ENCODE measurements around the gene F5.
"Not testable (repeated sequence)": the region's sequence is repeated elsewhere in the genome, so short reads cannot be mapped to it uniquely, and the experiment has no call there.

The F5 gene

DNA sequence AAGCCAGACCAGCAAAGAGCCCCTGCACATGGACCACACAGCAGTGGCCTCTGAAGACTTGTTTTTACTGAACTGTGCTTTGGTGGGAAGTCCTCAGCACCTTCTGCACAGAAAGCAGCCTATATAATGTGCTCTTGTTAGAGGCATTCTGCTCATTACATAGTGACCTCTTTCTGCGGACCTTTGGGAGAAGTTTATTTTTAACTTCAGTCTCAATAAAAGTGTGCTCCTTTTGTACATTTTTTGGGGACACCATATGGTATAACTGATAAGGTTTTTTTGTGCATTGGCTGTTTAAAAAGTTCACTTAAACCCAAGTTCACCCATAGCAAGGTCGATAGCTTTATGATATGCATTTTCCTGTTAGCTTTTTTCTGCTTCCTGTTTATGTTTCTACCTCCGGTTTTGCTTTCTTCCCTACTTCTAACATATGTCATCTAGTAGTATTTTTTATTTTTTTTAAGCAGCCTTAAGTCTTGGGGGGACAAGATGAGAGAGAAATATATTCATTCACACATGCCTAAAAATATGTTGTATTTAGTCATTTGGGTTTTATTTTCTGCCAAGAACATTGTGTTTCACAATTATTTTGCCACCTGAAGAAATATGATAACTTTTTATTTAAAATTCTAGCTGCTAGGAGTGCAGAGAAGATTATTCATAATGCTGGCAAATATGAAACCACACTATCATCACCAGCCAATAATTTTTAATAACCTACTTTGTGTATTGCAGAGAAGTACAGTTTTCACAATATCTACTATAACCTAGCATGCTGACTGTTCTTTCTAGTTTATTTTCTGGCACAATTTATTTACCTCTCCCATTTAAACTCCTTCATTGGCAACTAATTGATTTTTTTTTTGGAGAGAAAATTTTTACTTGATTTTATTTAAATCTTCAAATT is 77.6 kb downstream of the F5 start:
- DNase-seq, result no peak

- no peak for DNase-seq
Measured at GRCh38 chr1:169507413-169507812, 78.9 kb downstream of the F5 start.

GRCh38 chr1:169503601-169504000 is 82.7 kb downstream of the F5 start:
- DNase-seq, result not testable (repeated sequence)

DNA sequence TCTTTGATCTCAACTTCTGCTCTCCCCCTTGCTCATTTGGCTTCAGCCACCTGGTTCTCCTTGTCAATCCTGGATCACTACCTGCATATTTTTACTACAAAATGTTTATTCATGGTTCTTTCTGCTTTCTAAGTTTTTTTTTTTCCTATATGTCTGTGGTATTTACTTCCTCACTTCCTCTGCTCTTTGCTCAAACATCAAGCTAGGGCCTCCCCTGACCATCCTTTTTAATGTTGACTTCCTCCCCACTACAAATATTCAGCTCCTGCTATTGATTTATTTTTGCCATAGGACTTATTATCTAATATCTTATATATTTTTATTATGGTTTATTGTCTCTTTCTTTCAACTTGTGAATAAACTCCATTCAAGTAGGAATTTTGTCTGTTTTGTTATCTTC is 86.5 kb downstream of the F5 start:
- no peak for DNase-seq

DNA sequence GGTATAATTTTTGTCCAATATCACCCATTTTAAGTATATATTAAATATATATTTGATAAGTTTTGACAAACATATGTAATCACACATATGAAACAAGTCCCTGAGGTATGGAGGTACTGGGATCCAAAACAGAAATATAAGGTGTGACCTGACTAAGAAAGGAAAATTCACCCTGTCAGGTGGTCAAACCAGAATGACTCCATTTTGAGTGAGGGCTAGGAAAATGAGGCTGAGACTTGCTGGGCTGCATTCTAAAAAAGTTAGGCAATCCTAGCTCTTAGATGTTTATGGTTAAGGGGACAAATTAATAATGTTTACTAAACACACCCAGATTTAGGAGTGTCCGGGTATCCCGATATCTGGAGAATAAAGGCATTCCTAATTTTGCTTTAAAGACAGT is 89.0 kb downstream of the F5 start:
- DNase-seq, result no peak

DNA sequence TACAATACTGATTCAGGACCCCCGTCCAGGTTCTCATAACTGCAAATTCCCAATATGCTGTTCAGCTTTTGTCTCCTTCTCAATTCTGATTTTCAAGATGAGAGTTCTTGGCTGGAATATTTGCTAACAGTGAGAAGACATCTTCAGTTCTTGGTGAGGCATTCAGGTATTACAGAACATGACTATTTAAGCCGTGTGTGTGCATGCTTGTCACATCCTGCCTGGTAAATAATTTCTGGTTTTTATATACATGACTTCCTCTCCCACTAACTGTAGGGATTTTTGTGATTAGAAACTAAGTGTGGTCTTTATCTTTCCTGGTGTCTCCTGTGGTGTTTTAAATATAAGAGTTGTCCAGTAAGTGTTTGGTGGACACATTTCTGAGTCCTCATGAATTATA is 90.4 kb downstream of the F5 start:
- DNase-seq, result no peak

- DNase-seq, result peak; percentile 10
Measured at GRCh38 chr1:169495046-169495775, 91.1 kb downstream of the F5 start.

- no peak for DNase-seq
Measured at GRCh38 chr1:169494343-169494742, 91.9 kb downstream of the F5 start.

GRCh38 chr1:169493251-169493650 is 93.0 kb downstream of the F5 start:
- no peak for DNase-seq

DNA sequence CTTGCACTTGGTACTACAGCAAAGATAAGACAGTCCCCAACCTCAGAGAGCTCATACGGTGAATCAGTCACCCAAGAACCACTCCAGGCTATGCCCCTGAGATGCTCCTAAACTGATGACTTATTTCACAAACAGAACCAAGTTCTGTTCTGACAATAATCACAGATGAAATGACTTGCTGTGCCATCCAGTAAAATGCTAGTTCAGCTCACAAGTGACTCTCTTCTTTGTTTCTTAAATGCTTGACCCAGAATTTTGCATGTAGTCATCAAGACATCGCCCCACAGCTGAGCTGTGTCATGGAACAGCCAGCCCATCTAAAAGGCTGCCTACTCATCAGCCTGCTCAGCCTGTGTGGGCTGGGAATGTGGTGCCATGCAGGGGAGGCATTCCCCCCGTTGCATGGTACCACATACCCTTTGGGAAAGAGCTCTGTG is 94.4 kb downstream of the F5 start:
- DNase-seq, result peak; percentile 49

DNA sequence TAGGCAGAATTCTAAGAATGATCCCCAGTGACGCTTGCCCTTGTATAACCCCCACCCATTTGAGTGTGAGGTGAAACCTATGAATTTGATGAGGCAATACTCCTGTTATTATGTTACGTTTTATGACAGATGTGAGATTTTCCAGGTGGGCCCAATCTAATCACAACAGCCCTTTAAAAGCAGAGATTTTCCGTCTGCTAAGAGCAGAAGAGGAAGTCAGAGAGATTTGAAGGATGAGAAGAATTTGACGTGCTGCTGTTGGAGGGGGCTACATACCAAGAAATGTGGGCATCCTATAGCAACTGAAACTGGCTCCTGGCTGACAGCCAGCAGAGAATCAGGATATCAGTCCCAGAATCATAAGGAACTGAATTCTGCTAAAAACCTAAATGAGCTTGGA is 98.1 kb downstream of the F5 start:
- DNase-seq, result no peak

DNA sequence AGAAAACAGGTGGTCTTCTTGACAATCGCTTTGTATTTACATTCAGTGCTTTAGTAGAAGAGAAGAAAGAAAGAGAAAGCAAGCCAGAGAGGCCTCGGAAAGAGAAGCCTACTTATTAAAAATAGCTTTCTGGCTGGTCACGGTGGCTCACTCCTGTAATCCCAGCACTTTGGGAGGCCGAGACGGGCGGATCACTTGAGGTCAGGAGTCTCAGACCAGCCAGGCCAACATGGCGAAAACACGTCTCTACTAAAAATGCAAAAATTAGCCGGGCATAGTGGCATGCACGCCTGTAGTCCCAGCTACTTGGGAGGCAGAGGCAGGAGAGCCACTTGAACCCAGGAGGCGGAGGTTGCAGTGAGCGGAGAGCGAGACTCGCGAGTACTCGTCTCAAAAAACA is 98.7 kb downstream of the F5 start:
- no peak for DNase-seq

GRCh38 chr1:169487133-169487532 is 99.1 kb downstream of the F5 start:
- no peak for DNase-seq

GRCh38 chr1:169486281-169487051 is 99.8 kb downstream of the F5 start:
- DNase-seq, result no peak

- DNase-seq, result peak; percentile 97
Measured at GRCh38 chr1:169485431-169486280, 100.6 kb downstream of the F5 start, which contains the start of gene SLC19A2. TSS of gene SLC19A2 (minus strand) at chr1:169485944. CDS start at chr1:169485766, 178 bp downstream.

DNA sequence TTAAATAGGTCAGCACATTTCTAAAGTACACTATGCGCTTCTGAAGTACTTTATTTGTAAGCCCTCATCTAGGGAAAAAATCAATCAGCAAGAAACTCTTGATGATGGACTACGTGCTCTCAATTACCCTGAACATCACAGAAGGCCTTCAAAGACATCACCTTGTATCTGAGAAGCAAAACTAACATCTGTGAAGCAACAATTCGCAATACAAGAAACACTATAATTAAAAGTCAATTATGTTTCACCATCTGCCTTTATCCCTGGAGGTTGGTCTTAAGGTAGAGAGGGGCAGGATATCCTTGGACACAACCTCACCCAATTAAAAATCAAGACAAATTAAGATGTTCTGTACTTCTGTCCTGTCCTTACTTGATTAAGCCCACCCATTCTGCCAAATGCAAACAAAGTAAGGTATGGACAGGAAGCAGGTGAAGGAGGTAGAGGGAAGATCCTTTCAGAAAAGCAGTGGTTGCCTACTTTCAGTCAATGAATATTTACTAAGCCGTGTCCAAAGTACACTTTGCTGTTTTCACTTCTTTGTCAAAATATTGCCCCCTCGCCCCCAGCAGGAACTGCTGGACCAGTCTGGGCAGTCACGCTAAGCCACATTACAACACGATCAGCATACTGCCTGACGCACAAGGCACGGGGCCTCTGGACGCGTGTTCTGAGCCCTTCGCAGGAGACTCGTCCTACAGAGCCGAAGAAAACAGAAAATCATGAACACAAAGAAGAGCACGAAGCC is 101.4 kb downstream of the F5 start:
- DNase-seq, result peak; percentile 55

GRCh38 chr1:169484101-169484500 is 102.2 kb downstream of the F5 start:
- DNase-seq, result no peak

GRCh38 chr1:169483500-169483966 is 102.7 kb downstream of the F5 start:
- DNase-seq, result no peak

DNA sequence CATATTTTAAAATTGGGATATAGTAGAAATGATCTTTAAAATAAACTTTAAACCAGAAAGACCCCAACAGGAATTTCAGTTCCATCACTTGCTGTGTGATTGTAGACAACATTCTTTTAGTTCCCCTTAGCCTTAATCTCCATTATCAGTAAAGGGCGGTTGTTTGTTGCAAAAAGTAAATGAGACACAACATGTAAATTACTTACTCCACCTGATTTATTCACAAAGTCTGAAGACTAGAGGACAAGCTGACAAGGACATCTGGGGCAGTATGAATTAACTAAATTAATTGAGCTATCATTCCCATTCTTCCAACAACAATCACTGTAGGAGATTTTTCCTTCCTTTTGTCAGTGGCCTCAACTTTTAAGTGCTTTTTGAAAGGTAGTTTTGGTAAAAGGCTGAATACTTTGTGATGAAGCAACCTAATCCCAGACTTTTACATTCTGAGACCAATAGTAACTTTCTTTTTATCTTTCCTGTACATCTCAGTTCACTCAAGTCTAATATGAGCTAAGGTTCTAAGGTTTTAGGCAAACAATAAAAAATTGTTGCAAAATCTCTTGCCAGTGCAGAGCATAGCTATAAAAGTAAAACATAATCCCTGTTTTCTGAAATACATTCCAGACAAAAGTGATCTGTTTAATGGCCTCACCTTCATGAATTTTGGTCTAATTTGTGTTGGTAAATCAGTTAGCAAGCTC is 106.8 kb downstream of the F5 start:
- no peak for DNase-seq

GRCh38 chr1:169478094-169478672 is 108.1 kb downstream of the F5 start:
- no peak for DNase-seq

All from stimulated activated CD4-positive, alpha-beta T cell treated with anti-CD3 and anti-CD28 coated beads, Interleukin-15, amount 100 ng/mL, for 24 hours (primary cell).